Testis (tissue), 3 donors: ENCODE measurements around the gene BEAN1. TPM values are rescaled to one million over a fixed set of nuclear protein-coding genes. Genes with fewer than 3 reads are reported as not detected.

Experiments used
- DNase-seq: peaks from one replicate; pipeline ENCODE4 v3.0.0-alpha.2; 2019
- H3K27ac ChIP-seq, 2 donors: fragments of 200-600 bp; sonication (generic); one replicate each; pipeline ENCODE4 v1.5.1; 2019
- H3K27me3 ChIP-seq: fragments of 200-600 bp; sonication (generic); one replicate; pipeline ENCODE4 v1.5.1; 2019
- H3K36me3 ChIP-seq: fragments of 200-600 bp; sonication (generic); one replicate; pipeline ENCODE4 v1.5.1; 2017; ENCODE audit warnings: low read depth; ENCODE audit errors: missing control alignments
- H3K4me1 ChIP-seq: fragments of 200-600 bp; sonication (generic); one replicate; pipeline ENCODE4 v1.5.1; 2019
- H3K4me3 ChIP-seq, 2 donors: fragments of 200-600 bp; sonication (generic); one replicate each; pipeline ENCODE4 v1.5.1; 2017 to 2019
- H3K9me3 ChIP-seq: fragments of 200-600 bp; sonication (generic); one replicate; pipeline ENCODE4 v1.5.1; 2017
- CTCF ChIP-seq, 3 experiments: fragments of 450-650 bp in 2 of 3; fragments of 200-600 bp in 1 of 3; sonication (generic) in 1 of 3; IDR thresholded peaks; one replicate each; pipeline ENCODE4 v1.5.1; 2016 to 2019; ENCODE audit warnings: antibody characterized with exemption in 3 of 3, mild to moderate bottlenecking in 2 of 3, moderate library complexity in 1 of 3
- POLR2A ChIP-seq: fragments of 450-650 bp; IDR thresholded peaks from one replicate; pipeline ENCODE4 v1.6.1; 2017; ENCODE audit warnings: antibody characterized with exemption, mild to moderate bottlenecking, moderate library complexity
- WGBS, 2 donors: methylation state at CpG; one replicate each; pipeline ENCODE4 v1.1.5; 2018; 5-methylcytosine and 5-hydroxymethylcytosine counted together
- intact Hi-C: fragments of 100-400 bp; cut with DNase I; formaldehyde crosslinking; loops from one replicate; pipeline ENCODE4 v1.15.1; 2023; ENCODE audit warnings: low total_unique reads
- polyA plus RNA-seq: library from polyadenylated mRNA; stranded (reverse); fragments of 350-450 nt; fragmentation: Illumina TruSeq; extraction: RNeasy Lipid Tissue Mini Kit (QIAGEN cat#74804); gene quantifications from one replicate; pipeline ENCODE4 v1.2.3, GENCODE V29; 2014; ENCODE audit warnings: low read depth, low replicate concordance; ENCODE audit not compliant: insufficient read depth
- total RNA-seq, 2 donors: library from RNA; depleted of rRNA; stranded (reverse); fragments of >200 nt; gene quantifications; one replicate each; pipeline ENCODE4 v1.2.3, GENCODE V29; 2016

The BEAN1 gene
- total and polyA plus RNA-seq, 3 donors from 2014 or later: 4.2 to 18.0 (median 6.1) TPM

DNA sequence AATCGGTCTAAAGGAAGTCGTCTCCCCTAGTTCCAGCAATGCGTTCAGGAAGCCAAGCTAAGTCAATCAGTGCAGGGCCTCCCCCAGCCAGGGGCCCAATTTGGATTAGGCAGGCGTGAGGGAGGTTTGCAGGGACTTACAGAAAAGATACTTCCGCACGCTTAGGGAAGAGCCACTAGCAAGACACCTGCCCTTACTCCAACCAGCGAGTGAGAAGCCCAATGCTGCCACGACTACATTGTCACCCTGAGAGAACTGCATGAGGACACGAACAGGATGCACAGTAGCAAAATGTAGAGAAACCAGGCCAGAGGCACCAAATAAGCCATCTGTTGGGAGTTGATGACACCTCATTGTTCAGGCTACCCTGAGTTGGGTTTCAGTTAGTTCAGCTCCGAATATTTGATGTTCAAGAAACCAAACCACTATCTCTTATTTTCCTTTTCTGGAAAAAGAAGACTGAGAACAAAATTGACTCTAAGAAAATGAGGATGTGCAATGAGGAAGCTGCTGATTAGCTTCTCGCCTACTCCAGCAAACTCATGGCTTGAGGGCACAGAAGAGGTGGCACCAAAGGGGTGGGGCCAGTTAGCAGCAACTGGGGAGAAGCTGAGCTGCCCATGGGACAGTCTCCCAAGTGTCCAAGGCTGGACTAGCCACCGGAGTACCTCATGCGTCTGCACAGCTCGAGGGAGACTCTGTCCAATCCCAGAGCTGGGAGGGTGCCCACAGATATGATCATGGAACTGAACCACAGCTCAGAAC lies 93.5 kb downstream of the BEAN1 start:
- intact Hi-C loops: no loop called here
- Histone ChIP-seq H3K9me3 (no peaks in the 10 kb centered on the region), H3K27me3 (no peaks in the 10 kb centered on the region), H3K4me3 (no peak overlapping the region), H3K27ac (peak overlapping the region in 1 of 2 donors; percentile 41), H3K4me1 (peaks cover 49% of the 10 kb centered on the region), H3K36me3 (no peaks in the 10 kb centered on the region)
- peak; percentile 47 for DNase-seq
- 77 to 86% methylated on average over 14 of the region's 14 CpGs for WGBS, 2 donors
- TF ChIP-seq POLR2A (no peak), CTCF (IDR thresholded peaks at IDR 0.05) (no peak)

DNA sequence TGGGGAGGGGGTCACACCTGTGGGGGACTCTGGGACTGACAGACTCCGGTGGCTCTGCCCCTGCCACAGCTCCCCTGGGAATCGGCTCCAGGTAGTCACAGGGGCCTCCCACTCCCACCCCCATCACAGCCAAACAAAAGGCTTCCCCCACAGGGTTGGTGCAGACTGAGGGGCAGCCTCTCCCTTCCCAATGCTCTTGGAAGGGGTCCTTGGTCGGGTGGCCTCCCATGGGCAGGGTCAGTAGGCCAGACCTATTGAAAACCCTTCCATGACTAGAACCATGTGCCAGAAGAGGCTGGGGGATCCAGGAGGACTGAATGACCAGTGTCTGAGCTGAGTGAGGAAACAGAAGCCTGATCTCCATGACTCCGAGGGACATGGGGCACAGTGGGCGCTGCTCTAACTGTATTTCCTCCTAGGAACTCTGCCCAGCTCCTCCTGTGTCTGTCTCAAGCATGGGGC lies 94.2 kb downstream of the BEAN1 start:
- H3K4me1 ChIP-seq: peaks cover 46% of the 10 kb centered on the region
- no peak for DNase-seq
- no peak for TF ChIP-seq POLR2A
- TF ChIP-seq CTCF (IDR thresholded peaks at IDR 0.05): no peak
- no peak overlapping the region for H3K4me3 ChIP-seq
- intact Hi-C loops: no loop called here
- no peaks in the 10 kb centered on the region for H3K9me3 ChIP-seq
- peak overlapping the region in 1 of 2 donors; percentile 41 for H3K27ac ChIP-seq
- 90 to 92% methylated on average over 5 of the region's 5 CpGs for WGBS, 2 donors
- no peaks in the 10 kb centered on the region for H3K27me3 ChIP-seq
- H3K36me3 ChIP-seq: no peaks in the 10 kb centered on the region

GRCh38 chr16:66521951-66522771 lies 95.1 kb downstream of the BEAN1 start:
- no peaks in the 10 kb centered on the region for H3K36me3 ChIP-seq

DNA sequence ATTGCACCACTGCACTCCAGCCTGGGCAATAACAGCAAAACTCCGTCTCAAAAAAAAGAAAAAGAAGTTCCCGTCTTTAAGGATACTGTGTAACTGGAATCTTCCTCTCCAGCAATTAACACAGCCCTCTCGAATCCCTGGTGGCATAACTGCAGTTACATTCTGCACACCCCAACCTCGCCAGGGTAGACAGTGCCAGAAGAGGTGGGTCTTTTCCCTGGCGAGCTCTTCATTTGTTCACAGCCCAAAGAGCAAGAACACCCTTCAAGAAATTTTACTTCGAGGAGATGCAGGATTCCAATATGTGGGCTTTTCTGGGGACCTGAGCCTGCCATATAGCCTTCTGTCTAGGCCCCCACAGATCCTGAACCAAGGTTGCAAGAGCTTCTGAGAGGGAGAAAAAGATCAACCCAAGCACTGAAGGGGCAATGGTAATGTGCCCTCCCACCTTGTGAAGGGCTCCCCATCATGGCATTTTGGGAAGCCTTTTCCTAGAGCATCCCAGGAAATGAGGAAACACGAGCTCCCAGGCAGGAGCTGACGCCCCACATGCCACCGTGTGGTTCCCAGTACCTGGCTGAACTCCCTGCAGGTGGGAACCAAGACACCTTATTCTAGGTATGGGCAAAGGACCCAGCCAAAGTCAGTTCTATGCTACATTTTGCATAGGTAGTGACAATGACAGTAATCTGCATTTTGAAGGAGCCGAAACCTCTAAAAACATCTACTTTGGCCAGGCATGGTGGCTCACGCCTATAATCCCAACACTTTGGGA lies 95.9 kb downstream of the BEAN1 start:
- H3K4me3 ChIP-seq: no peak overlapping the region
- H3K36me3 ChIP-seq: no peaks in the 10 kb centered on the region
- WGBS, 2 donors: 72 to 77% methylated on average over 8 to 11 of the region's 11 CpGs
- DNase-seq: peak; percentile 58
- peak overlapping the region; percentile 39 to 41 for H3K27ac ChIP-seq
- H3K4me1 ChIP-seq: peaks cover 29% of the 10 kb centered on the region
- H3K9me3 ChIP-seq: no peaks in the 10 kb centered on the region
- intact Hi-C loops: no loop called here
- H3K27me3 ChIP-seq: no peaks in the 10 kb centered on the region
- TF ChIP-seq CTCF (IDR thresholded peaks at IDR 0.05) (no peak), POLR2A (no peak)

More at GRCh38 chr16:66521951-66522771, 95.1 kb downstream of the BEAN1 start:
- Histone ChIP-seq H3K9me3 (no peaks in the 10 kb centered on the region), H3K27me3 (no peaks in the 10 kb centered on the region), H3K4me3 (no peak overlapping the region), H3K4me1 (peaks cover 38% of the 10 kb centered on the region), H3K27ac (peak overlapping the region; percentile 31 to 41)
- TF ChIP-seq POLR2A (no peak), CTCF (IDR thresholded peaks at IDR 0.05) (no peak)
- peak; percentile 36 for DNase-seq
- intact Hi-C loops: no loop called here
- WGBS, 2 donors: 79 to 83% methylated on average over 17 of the region's 17 CpGs
